Small intestine (tissue), 7 donors: Measurements from ENCODE around the gene GALNT17. TPM values are rescaled to one million over a fixed set of nuclear protein-coding genes. Genes with fewer than 3 reads are reported as not detected.

Experiments
- DNase-seq, 2 donors: peaks; one replicate each; pipeline versions ENCODE4 v3.0.0 to v3.0.0-alpha.2; 2013
- FAIRE-seq: peaks from 2 replicates; lab custom pipeline; 2012; peaks lifted over from hg19 to GRCh38; lab: Jason Lieb, UNC
- H3K27ac ChIP-seq, 3 donors: one replicate each; pipeline ENCODE4 v1.5.1; 2013; ENCODE audit warnings: low read length in 2 of 3, mild to moderate bottlenecking in 2 of 3, control low read depth in 1 of 3, inconsistent platforms in 1 of 3, low read depth in 1 of 3, moderate library complexity in 1 of 3
- H3K27me3 ChIP-seq, 3 donors: one replicate each; pipeline ENCODE4 v1.6.1; 2013; ENCODE audit warnings: low read length in 3 of 3, inconsistent platforms in 1 of 3; ENCODE audit not compliant: control insufficient read depth in 3 of 3, insufficient read depth in 3 of 3
- H3K36me3 ChIP-seq, 3 donors: one replicate each; pipeline ENCODE4 v1.6.1; 2013; ENCODE audit warnings: low read length in 3 of 3, inconsistent platforms in 1 of 3, low read depth in 1 of 3, mild to moderate bottlenecking in 1 of 3, moderate library complexity in 1 of 3; ENCODE audit not compliant: control insufficient read depth in 3 of 3, insufficient read depth in 2 of 3
- H3K4me1 ChIP-seq, 3 donors: one replicate each; pipeline ENCODE4 v1.6.1; 2013; ENCODE audit warnings: low read length in 2 of 3, inconsistent platforms in 1 of 3, low read depth in 1 of 3, mild to moderate bottlenecking in 1 of 3, moderate library complexity in 1 of 3; ENCODE audit not compliant: control insufficient read depth in 3 of 3, insufficient read depth in 2 of 3
- H3K4me3 ChIP-seq, 3 donors: one replicate each; pipeline ENCODE4 v1.5.1; 2013; ENCODE audit warnings: low read length in 3 of 3, control low read depth in 1 of 3, inconsistent platforms in 1 of 3, low read depth in 1 of 3, mild to moderate bottlenecking in 1 of 3, moderate library complexity in 1 of 3
- H3K9me3 ChIP-seq, 2 donors: one replicate each; pipeline ENCODE4 v1.6.1; 2013; ENCODE audit warnings: low read depth in 1 of 2, low read length in 1 of 2; ENCODE audit not compliant: control insufficient read depth in 2 of 2, insufficient read depth in 1 of 2
- WGBS, 3 donors: extraction: QIAGEN DNeasy Blood & Tissue Kit; methylation state at CpG; one replicate each; pipeline ENCODE4 v1.1.7; 2013; 5-methylcytosine and 5-hydroxymethylcytosine counted together
- polyA plus RNA-seq, 4 donors: library from polyadenylated mRNA; stranded (reverse) in 3 of 4; unstranded in 1 of 4; fragments of 200-250 nt in 3 of 4; fragments of 120-200 nt in 1 of 4; gene quantifications; one replicate each; pipeline versions ENCODE4 v1.2.1 to v1.2.3, GENCODE V29; 2013
- donor health status: healthy with polysubstance abuse.
- donor health status: control.
- donor health status: control.
- donor health status: Bipolar disorder and iron deficiency.
- donor health status: healthy.

Gene GALNT17
- polyA plus RNA-seq, 4 donors, result 0.34 to 2.9 (median 0.54) TPM; not detected in 1

GRCh38 chr7:71739520-71740173 lies 607.7 kb downstream of the GALNT17 start:
- no peak for DNase-seq
- no peaks in the 10 kb centered on the region for H3K9me3 ChIP-seq
- H3K36me3 ChIP-seq, result no peaks in the 10 kb centered on the region
- 65 to 67% (median 67%) methylated on average over 10 of the region's 10 CpGs for WGBS, 3 donors
- H3K27me3 ChIP-seq, result no peaks in the 10 kb centered on the region
- no peak for FAIRE-seq
- H3K4me1 ChIP-seq, result no peaks in the 10 kb centered on the region
- no peak overlapping the region for H3K4me3 ChIP-seq
- no peak overlapping the region for H3K27ac ChIP-seq

- DNase-seq (no peak), FAIRE-seq (no peak)
- WGBS, 3 donors, result 86 to 90% (median 86%) methylated on average over 5 of the region's 5 CpGs
Observed at GRCh38 chr7:71740174-71740560, 608.2 kb downstream of the GALNT17 start.

GRCh38 chr7:71746006-71746405 lies 614.1 kb downstream of the GALNT17 start:
- Histone ChIP-seq H3K27me3 (no peaks in the 10 kb centered on the region), H3K9me3 (no peaks in the 10 kb centered on the region), H3K4me3 (no peak overlapping the region), H3K27ac (no peak overlapping the region), H3K36me3 (no peaks in the 10 kb centered on the region), H3K4me1 (no peaks in the 10 kb centered on the region)
- DNase-seq, result no peak
- FAIRE-seq, result no peak
- 73 to 84% (median 74%) methylated on average over 5 of the region's 5 CpGs for WGBS, 3 donors

More at GRCh38 chr7:71740174-71740560, 608.2 kb downstream of the GALNT17 start:
- Histone ChIP-seq H3K36me3 (no peaks in the 10 kb centered on the region), H3K9me3 (no peaks in the 10 kb centered on the region), H3K27ac (no peak overlapping the region), H3K4me3 (no peak overlapping the region), H3K4me1 (no peaks in the 10 kb centered on the region), H3K27me3 (no peaks in the 10 kb centered on the region)

- Histone ChIP-seq H3K27me3 (peaks cover 0 to 7% (median 0%) of the 10 kb centered on the region in 3 donors), H3K4me1 (no peaks in the 10 kb centered on the region), H3K36me3 (no peaks in the 10 kb centered on the region), H3K9me3 (no peaks in the 10 kb centered on the region), H3K4me3 (no peak overlapping the region), H3K27ac (no peak overlapping the region)
- DNase-seq, result no peak
- no peak for FAIRE-seq
- 92 to 97% (median 95%) methylated on average over 6 of the region's 6 CpGs for WGBS, 3 donors
Observed at GRCh38 chr7:71750290-71750689, 618.3 kb downstream of the GALNT17 start.

DNA sequence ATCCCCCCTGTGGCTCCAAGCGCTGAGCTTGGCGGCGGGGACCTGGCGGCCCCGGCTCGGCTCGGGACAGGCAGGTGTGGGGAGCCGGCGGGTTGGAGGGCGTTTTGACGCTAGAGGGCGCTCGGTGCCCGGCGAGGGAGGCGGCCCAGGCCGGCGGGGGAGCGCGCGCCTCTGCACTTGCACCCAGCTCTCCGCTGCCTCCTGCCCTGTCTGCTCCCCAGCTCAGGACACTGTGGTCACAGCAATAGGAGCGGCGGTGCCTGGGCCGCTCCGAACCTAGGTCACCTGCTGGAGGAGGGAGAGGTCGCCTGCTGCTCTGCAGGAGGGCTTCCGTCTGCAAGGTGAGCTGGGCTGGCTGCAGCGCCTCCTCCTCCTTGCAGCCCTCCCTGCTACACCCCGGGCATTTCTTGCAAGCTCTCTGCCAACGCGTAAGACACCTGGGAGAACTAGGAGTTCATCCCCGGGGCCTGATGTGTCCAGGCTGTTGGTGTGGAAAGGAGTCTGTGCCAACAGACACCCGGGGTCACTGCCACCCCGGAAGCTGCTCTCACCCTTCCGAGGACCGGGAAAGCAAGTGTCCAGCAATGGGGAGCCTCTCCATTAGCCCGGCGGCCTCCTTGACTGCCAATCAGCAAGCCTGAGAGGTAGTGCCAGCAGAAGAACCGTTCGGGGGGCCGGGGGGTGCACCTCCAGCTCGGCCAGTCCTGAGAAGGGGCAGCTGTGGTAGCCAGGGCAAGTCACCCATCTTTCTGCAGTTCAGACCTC lies 620.4 kb downstream of the GALNT17 start:
- WGBS, 3 donors, result 14 to 24% (median 21%) methylated on average over 40 to 43 of the region's 43 CpGs
- Histone ChIP-seq H3K4me3 (no peak overlapping the region), H3K27me3 (peaks cover 0 to 7% (median 0%) of the 10 kb centered on the region in 3 donors), H3K9me3 (no peaks in the 10 kb centered on the region), H3K4me1 (no peaks in the 10 kb centered on the region), H3K36me3 (no peaks in the 10 kb centered on the region), H3K27ac (no peak overlapping the region)
- peak in 1 of 2 donors; percentile 39 for DNase-seq
- no peak for FAIRE-seq

DNA sequence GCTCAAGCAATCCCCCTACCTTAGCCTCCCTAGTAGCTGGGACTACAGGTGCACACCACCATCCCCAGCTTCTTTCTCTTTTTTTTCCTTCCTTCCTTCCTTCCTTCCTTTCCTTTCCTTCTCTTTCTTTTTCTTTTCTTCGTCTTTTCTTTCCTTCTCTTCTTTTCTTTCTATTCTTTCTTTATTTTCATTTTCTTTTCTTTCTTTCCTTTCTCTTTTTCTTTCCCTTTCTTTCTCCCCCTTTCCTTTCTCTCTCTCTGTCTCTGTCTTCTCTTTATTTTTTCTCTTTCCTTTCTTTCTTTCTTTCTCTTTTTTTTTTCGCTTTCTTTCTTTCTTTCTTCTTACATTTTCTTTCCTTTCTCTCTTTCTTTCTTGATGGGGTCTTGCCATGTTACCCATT lies 621.3 kb downstream of the GALNT17 start:
- no peak for FAIRE-seq
- WGBS, 3 donors, result 88 to 93% (median 92%) methylated on average over 2 of the region's 2 CpGs

GRCh38 chr7:71753956-71754664 lies 622.2 kb downstream of the GALNT17 start:
- 43 to 48% (median 47%) methylated on average over 9 of the region's 9 CpGs for WGBS, 3 donors

More for the DNA sequence above, 621.3 kb downstream of the GALNT17 start:
- Histone ChIP-seq H3K4me1 (no peaks in the 10 kb centered on the region), H3K9me3 (no peaks in the 10 kb centered on the region), H3K27me3 (peaks cover 0 to 7% (median 0%) of the 10 kb centered on the region in 3 donors), H3K27ac (no peak overlapping the region), H3K36me3 (no peaks in the 10 kb centered on the region), H3K4me3 (no peak overlapping the region)
- no peak for DNase-seq

DNA sequence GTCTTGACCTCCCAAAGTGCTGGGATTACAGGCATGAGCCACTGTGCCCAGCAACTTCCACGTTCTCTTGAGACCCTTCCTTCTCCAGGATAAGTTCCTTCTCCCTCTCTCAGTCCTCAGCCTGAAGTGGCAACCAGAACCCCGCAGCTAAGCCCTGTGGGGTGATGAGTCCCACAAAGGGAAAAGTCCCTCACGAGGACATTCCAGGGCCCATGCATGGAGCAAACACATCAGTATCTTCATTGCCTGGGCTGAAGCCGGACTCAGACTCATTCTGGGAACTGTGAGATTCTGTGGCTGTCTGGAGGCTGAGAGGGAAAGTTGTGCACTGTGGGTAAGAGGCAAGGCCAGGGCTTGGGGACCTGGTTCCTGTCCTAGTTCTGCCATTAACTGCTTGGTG lies 622.9 kb downstream of the GALNT17 start:
- FAIRE-seq, result no peak
- DNase-seq, result no peak
- WGBS, 3 donors, result 65 to 81% (median 69%) methylated on average over 4 of the region's 4 CpGs
- Histone ChIP-seq H3K9me3 (no peaks in the 10 kb centered on the region), H3K27me3 (peaks cover 0 to 7% (median 0%) of the 10 kb centered on the region in 3 donors), H3K36me3 (no peaks in the 10 kb centered on the region), H3K4me3 (no peak overlapping the region), H3K4me1 (no peaks in the 10 kb centered on the region), H3K27ac (no peak overlapping the region)

More at GRCh38 chr7:71753956-71754664, 622.2 kb downstream of the GALNT17 start:
- Histone ChIP-seq H3K27ac (no peak overlapping the region), H3K4me3 (no peak overlapping the region), H3K27me3 (peaks cover 0 to 7% (median 0%) of the 10 kb centered on the region in 3 donors), H3K36me3 (no peaks in the 10 kb centered on the region), H3K4me1 (no peaks in the 10 kb centered on the region), H3K9me3 (no peaks in the 10 kb centered on the region)
- DNase-seq (no peak), FAIRE-seq (no peak)
